GM10266 (cell line): ENCODE results near the gene TP53BP2.
"Not testable (repeated sequence)": the region's sequence is repeated elsewhere in the genome, so short reads cannot be mapped to it uniquely, and the experiment has no call there.

Source experiments
- DNase-seq: peaks from one replicate; pipeline ENCODE4 v3.0.0; 2012; ENCODE audit errors: extremely low spot score
- TF ChIP-seq, protein P1 (sequence below): IDR thresholded peaks from 2 replicates; pipeline ENCODE4 v1.5.1; 2012; ENCODE audit warnings: mild to moderate bottlenecking, low read depth; ENCODE audit not compliant: control insufficient read depth, insufficient read depth; ENCODE audit errors: missing control alignments

The TP53BP2 gene

DNA sequence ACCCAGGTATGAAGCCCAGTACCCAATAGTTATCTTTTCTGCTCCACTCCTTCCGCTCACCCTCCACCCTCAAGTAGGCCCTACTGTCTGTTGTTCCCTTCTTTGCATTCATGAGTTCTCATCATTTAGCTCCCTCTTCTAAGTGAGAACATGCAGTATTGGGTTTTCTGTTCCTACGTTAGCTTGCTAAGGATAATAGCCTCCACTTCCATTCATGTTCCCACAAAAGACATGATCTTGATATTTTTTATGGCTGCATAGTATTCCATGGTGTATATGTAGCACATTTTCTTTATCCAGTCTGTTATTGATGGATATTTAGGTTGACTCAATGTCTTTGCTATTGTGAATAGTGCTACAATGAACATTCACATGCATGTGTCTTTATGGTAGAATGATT lies 2.8 kb upstream of the TP53BP2 start:
- TF ChIP-seq, protein P1, sequence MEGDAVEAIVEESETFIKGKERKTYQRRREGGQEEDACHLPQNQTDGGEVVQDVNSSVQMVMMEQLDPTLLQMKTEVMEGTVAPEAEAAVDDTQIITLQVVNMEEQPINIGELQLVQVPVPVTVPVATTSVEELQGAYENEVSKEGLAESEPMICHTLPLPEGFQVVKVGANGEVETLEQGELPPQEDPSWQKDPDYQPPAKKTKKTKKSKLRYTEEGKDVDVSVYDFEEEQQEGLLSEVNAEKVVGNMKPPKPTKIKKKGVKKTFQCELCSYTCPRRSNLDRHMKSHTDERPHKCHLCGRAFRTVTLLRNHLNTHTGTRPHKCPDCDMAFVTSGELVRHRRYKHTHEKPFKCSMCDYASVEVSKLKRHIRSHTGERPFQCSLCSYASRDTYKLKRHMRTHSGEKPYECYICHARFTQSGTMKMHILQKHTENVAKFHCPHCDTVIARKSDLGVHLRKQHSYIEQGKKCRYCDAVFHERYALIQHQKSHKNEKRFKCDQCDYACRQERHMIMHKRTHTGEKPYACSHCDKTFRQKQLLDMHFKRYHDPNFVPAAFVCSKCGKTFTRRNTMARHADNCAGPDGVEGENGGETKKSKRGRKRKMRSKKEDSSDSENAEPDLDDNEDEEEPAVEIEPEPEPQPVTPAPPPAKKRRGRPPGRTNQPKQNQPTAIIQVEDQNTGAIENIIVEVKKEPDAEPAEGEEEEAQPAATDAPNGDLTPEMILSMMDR = no peak
- DNase-seq = no peak

DNA sequence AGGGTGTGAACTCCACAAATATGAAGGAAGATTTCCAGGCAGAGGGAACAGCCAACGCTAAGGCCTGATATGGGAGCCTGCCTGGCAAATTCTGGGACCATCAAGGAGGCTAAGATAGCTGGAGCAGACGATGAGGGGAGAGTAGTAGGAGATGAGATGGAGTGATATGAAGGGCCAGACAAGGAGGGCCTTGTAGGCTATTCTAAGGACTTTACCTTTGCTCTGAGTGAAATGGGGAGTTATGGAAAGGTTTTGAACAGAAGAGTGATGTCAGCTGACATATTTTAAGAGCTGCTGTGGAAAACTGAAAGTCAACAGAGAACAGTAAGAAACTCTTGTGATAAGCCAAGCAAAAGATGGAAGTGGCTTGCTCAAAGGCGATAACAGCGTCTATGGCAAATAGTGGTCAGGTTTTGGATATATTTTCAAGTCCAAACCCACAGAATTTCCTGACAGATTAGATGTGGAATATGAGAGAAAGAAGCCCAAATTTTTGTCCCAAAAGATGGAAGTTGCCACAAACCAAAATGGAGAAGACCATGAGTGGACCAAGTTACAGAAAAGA lies 2.1 kb upstream of the TP53BP2 start:
- TF ChIP-seq, protein P1 = no peak
- no peak for DNase-seq

DNA sequence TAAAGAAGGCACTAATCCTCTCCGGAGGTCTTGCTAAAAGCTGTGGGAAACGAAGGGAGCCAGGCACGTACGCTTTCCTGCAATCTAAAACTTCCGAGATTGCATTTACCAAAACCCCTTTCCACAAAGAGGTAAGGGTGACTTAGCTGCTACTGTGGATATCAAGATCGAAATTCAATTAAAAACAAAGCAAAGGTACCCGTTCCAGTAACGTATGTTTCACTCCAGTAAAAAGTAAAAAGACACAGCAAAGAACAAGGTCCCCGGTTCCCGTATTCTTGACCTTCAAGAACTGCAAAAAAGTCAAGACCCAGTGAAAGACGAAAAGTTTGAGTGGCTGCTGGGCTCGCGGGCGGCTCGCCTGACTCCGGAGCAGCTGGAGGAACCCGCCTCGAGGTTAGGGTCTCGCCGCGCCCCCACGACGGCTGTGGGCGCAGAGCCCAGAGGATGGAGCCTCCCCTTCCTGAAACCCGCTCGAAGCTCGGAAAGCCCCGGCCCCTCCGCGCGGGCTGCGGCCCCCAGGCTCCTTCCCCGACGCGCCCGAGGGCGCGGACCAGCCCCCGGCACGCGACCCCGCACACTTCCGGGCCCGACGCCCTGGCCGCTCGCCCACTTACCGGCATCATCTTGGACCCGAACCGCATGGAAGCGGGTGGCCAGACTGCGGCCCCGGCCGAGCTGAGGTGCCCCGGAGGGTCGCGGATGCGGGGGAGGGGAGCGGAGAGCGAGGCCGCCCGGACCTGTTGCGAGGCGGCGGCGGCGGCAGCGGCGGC lies 524 bp downstream of the TP53BP2 start:
- peak; percentile 43 for DNase-seq

DNA sequence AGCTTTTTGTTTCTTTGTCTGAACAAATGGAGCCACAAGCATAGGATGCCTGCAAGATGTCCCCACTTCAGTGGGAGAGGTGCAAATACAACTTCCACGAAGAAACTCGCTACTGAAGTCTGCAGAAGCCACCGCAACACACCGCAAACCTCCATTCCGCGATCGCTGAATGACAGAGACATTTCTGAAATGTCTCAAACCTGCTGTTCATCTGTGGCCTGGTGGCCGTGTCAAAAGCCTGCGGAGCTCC lies 1.0 kb downstream of the TP53BP2 start:
- no peak for DNase-seq

More for the DNA sequence above, 524 bp downstream of the TP53BP2 start:
- TF ChIP-seq, protein P1 = no peak

DNA sequence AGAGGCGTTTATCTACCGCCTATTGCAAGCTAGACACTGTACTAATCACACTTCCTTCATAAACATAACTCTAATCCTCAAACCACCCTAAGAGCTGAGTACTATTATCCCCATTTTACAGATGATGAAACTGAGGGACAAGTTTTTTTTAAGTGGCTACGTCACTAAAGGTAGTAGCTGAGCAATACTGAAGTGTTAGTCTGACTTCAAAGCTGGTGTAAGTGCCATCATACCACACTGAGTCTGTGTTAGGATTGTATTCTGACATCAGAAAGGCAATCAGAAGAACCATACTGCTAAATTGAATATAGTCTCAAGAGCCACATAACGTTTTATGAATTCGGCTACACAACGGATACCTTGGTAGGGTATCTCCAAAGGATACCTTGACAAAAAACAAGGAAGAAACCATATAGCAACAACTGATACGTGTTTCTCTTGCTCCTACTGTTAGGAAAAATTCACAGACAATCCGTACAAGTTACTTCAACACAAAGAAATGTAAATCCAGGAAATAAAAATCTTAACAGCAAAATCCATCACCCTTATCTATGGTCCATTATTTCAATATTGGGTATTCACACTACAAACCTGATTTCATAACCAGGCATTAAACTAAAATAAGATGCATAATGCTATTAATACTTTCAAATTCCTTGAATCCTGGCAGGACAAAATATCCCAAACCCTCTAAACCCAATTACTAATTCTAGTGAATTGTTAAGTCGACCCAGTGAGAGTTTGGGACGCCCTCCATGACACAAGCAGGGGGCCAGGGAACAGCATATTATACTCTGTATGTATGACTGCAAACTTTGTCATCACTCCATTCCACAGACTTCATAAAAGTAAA lies 1.6 kb downstream of the TP53BP2 start:
- DNase-seq = no peak
- TF ChIP-seq, protein P1 = no peak

More for the DNA sequence above, 1.0 kb downstream of the TP53BP2 start:
- TF ChIP-seq, protein P1 = no peak

DNA sequence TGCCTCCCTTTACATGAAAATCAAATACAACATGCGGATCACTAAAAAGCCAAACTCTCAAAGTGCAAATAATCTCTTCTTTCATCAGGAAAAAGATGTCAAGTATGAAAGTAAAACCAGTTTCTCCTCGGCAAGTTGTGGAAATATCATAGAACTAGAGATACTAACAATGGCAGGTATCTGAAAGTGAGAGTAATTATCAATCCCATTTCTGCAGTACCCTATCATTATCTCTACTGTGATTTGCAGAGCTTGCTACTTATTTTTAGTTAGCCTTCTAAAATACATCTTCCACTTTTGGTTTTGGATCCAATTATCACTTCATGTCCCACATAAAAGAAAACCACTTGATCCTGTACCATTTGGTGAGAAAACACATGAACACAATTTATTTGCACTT lies 3.0 kb downstream of the TP53BP2 start:
- TF ChIP-seq, protein P1 = no peak
- no peak for DNase-seq

DNA sequence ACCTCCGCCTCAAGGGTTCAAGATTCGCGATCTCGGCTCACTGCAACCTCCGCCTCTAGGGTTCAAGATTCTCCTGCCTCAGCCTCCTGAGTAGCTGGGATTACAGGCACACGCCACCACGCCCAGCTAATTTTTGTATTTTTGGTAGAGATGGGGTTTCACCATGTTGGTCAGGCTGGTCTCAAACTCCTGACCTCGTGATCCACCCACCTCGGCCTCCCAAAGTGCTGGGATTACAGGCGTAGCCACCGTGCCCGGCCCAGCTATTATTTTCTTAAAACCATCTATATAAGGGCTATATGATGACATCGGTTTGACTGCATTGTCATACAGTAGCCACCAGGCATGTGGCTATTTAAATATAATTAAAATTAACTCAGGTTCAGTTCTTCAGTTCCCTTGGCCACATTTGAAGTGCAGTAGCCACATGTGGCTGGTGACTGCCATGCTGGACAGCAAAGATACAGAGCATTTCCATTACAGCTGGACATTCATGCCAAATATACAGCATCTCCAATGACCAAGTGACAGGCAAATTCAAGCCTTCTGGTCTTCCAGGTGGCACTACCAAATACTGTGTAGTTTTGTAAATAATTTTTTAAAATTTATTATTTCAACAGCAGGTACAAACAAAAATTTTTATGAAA lies 3.6 kb downstream of the TP53BP2 start:
- DNase-seq = not testable (repeated sequence)
